SJSA1 (cell line): ENCODE results near the gene BCAS4. TPM values are rescaled to one million over a fixed set of nuclear protein-coding genes. Genes with fewer than 3 reads are reported as not detected.

Experiments used
- DNase-seq, 2 experiments: peaks; one replicate each; pipeline ENCODE4 v3.0.0-alpha.2; 2015 to 2020; ENCODE audit warnings: low spot score in 2 of 2, low read depth in 1 of 2
- H3K27ac ChIP-seq: fragments of 250-450 bp; sonication (Bioruptor Pico); 2 replicates; pipeline ENCODE4 v1.5.1; 2020; ENCODE audit warnings: mild to moderate bottlenecking, moderate library complexity
- H3K27me3 ChIP-seq: fragments of 250-450 bp; sonication (Bioruptor Pico); replicated peaks from 2 replicates; pipeline ENCODE4 v1.5.1; 2020; ENCODE audit warnings: mild to moderate bottlenecking, moderate library complexity
- H3K36me3 ChIP-seq: fragments of 250-450 bp; sonication (Bioruptor Pico); 2 replicates; pipeline ENCODE4 v1.5.1; 2020; ENCODE audit warnings: mild to moderate bottlenecking
- H3K4me1 ChIP-seq: fragments of 250-450 bp; sonication (Bioruptor Pico); replicated peaks from 2 replicates; pipeline ENCODE4 v1.6.1; 2021; ENCODE audit warnings: mild to moderate bottlenecking
- H3K4me3 ChIP-seq: fragments of 250-450 bp; sonication (Bioruptor Pico); 2 replicates; pipeline ENCODE4 v1.5.1; 2020; ENCODE audit warnings: mild to moderate bottlenecking
- H3K9me3 ChIP-seq: fragments of 250-450 bp; sonication (Bioruptor Pico); replicated peaks from 2 replicates; pipeline ENCODE4 v1.5.1; 2020; ENCODE audit warnings: mild to moderate bottlenecking
- total RNA-seq: library from RNA; depleted of rRNA; stranded (reverse); fragments of >200 nt; shearing (Covaris generic); gene quantifications from 2 replicates; pipeline ENCODE4 v1.2.3, GENCODE V29; 2014; rRNA removed

BCAS4 gene, protein sequence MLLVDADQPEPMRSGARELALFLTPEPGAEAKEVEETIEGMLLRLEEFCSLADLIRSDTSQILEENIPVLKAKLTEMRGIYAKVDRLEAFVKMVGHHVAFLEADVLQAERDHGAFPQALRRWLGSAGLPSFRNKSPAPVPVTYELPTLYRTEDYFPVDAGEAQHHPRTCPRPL
- 4.6 and 17.9 TPM in 2 replicates for total RNA-seq

DNA sequence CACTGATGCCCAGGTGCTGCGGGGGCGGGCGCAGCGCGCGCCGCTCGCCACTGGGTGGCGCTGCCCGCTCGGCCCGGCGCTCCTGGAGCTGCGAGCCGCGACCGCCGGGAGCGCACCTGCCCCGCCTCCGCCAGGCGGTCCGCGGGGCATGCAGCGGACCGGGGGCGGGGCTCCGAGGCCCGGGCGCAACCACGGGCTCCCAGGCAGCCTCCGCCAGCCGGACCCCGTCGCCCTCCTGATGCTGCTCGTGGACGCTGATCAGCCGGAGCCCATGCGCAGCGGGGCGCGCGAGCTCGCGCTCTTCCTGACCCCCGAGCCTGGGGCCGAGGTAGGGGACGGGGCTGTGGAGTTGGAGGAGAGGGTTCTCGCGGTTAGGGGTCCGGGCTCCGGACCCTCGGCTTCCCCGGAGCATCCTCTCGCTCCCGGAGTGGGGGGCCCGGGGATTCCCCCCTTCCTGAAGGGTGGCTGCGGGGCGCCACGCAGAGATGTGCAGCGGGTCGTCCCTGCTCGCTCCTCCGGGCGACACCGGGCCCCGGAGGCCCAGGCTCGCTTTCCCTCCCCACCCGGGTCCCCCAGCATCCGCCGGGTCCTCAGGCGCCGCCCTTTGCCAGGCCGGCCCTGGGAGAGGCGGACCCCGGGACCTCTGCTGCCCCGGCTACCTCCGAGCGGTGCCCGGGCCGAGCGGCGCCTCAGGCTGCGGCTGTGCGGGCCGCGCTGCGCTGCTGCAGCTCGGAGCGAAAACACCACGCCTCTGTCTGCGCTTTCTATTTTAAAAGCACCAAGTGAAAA, at the start of gene BCAS4:
BCAS4 (plus strand) TSS at position 216 of the 789 bp plus-strand sequence; CDS start at position 239, 23 bp downstream.
- peak; percentile 61 for DNase-seq
- Histone ChIP-seq H3K36me3 (no peaks in the 10 kb centered on the region; the same call in 1 of the 2 replicates), H3K4me3 (peak within 1 kb of the TSS; percentile 61), H3K27ac (no peak within 1 kb of the TSS), H3K9me3 (no peaks in the 10 kb centered on the region), H3K27me3 (no peaks in the 10 kb centered on the region), H3K4me1 (peaks cover 16% of the 10 kb centered on the region)

DNA sequence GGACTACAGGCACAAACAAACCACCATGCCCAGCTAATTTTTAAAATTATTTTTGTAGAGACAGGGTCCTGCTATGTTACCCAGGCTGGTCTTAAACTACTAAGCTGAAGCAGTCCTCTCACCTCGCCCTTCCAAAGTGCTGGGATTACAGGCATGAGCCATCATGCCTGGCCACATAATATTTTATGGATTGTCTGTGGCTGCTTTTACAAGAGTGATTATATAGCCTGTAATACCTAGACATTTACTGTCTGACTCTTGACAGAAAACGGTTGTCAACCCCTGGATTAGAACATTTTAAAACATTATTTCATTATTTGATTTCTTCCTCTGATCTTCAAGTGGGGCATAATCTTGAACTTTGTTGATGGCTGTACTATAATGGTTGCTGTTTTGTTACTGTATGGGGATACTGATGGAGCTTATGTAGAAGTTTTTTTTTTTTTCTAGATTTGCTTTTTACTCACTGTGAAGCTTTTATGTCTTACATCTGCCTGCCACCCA, 49.2 kb upstream of the BCAS4 start:
- no peaks in the 10 kb centered on the region for H3K9me3 ChIP-seq
- DNase-seq = no peak
- no peak overlapping the region for H3K27ac ChIP-seq
- peaks cover 53% of the 10 kb centered on the region for H3K4me1 ChIP-seq
- H3K36me3 ChIP-seq = no peaks in the 10 kb centered on the region
- no peaks in the 10 kb centered on the region for H3K27me3 ChIP-seq
- H3K4me3 ChIP-seq = no peak overlapping the region

DNA sequence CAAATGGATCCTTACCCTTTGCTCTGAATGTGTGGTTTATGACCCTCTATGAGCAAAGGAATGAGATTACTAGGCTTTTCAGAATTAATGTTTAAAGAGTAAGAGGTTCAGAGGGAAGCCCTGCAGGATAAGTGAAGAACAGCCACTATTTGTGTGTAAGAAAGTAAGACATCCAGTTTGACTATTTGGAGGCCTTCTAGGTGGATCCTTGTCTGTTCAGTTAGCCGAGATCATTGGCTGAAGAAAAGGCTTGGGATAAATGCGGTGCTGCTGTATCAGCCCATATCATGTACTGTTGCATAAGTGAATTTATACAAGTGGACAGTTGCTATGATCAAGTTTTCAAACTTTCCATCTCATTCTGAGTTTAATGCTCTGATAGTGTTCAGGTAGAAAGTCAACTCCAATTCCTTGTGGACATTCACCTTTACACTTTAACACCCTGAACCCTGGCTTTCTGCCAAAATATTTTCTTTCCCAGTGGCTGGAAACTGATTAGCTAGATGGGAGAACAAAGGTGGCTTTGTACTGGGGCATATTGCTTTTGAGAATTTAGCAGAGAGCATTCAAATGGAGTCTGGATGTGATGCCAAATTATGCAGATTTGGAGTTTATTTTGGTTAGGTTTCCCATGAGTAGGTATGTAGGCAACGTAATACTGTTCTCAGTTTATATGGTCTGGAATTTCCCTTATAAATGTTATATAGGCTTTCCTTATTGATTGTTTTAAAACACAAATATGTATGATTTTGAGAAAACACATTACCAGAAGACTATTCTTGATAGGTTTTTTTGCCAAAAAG, 48.5 kb upstream of the BCAS4 start:
- no peak overlapping the region for H3K4me3 ChIP-seq
- H3K9me3 ChIP-seq = no peaks in the 10 kb centered on the region
- H3K36me3 ChIP-seq = no peaks in the 10 kb centered on the region
- H3K27me3 ChIP-seq = no peaks in the 10 kb centered on the region
- no peak overlapping the region for H3K27ac ChIP-seq
- no peak for DNase-seq
- H3K4me1 ChIP-seq = peaks cover 49% of the 10 kb centered on the region

DNA sequence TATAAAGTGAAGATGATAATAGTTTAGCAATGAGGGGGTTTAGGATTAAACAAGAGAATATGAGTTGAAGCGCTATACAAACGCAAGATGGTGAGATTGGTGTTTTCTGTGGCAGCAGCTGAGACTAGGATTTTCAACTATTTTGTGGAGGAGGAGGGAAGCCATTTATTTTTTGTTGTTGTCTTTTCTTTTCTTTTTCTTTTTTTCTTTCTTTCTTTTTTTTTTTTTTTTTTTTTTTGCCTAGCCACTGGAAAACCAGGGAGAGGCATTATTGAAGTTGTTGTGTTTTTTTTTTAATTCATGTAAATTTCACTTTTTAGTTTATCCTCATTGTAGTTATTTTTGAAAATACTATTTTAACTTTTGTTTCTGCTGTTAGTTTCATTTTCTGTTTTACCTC, 47.6 kb upstream of the BCAS4 start:
- Histone ChIP-seq H3K9me3 (no peaks in the 10 kb centered on the region), H3K27ac (no peak overlapping the region), H3K27me3 (no peaks in the 10 kb centered on the region), H3K4me3 (peak overlapping the region; percentile 17; the same call in 1 of the 2 replicates), H3K36me3 (no peaks in the 10 kb centered on the region), H3K4me1 (peaks cover 39% of the 10 kb centered on the region)
- no peak for DNase-seq

DNA sequence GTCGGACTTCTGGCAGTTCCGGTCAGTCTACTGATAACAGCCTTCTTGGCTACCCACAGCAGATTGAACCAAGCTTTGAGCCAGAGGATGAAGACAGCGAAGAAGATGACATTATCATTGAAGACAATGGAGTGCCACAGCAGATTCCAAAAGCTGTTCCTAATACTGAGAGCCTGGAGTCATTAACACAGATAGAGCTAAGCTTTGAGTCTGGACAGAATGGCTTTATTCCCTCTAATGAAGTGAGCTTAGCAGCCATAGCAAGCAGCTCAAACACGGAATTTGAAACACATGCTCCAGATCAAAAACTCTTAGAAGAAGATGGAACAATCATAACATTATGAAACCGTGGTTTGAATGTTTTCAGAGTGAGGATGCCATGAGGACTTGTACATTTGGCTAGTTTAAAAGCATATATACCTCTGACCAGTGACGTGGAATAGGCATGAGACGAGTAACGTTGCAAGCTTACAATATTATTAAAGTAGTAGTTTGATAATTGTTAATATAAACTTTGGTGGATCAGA, 44.7 kb upstream of the BCAS4 start:
- H3K27ac ChIP-seq = no peak overlapping the region
- H3K9me3 ChIP-seq = no peaks in the 10 kb centered on the region
- no peak for DNase-seq
- H3K4me1 ChIP-seq = peaks cover 13% of the 10 kb centered on the region
- H3K27me3 ChIP-seq = no peaks in the 10 kb centered on the region
- no peaks in the 10 kb centered on the region for H3K36me3 ChIP-seq
- no peak overlapping the region for H3K4me3 ChIP-seq

DNA sequence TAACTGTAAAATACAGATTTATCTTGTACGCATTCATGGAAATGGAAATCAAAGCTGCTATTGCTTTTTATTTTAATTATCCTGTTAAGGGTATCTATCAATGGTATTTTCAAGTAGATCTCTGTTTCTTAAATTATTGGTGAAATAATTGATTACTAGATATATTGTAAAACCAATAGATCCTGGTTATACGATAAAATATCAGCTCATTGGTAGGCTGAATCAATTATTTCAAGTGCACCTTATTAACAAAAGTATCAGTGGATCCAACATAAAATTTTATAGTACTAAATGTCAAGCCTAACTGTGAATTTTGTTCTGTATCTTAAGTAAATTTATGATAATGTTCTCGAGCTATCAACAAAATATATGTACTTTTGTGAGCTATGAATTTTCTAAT, 41.7 kb upstream of the BCAS4 start:
- Histone ChIP-seq H3K36me3 (no peaks in the 10 kb centered on the region), H3K4me3 (no peak overlapping the region)
- no peak for DNase-seq

DNA sequence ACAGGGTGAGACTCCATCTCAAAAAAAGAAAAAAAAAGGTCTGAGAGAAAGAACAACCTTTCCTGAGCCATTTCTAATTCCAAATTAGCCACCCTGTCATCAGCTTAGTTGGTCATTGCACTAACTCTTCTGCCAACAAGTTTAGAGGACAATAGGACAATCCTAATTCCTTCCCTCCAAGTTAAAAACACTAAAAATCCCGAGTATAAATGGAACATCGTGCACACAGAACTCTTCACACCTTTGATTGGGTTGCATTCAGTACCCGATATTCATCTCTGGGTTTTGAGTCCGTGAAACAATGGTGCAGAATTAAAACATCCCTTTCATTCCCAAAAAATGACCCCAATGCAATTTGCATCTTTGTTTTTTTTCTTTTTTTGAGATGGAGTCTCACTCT, 40.4 kb upstream of the BCAS4 start:
- no peaks in the 10 kb centered on the region for H3K27me3 ChIP-seq
- H3K36me3 ChIP-seq = no peaks in the 10 kb centered on the region
- no peaks in the 10 kb centered on the region for H3K9me3 ChIP-seq
- peaks cover 7% of the 10 kb centered on the region for H3K4me1 ChIP-seq
- H3K4me3 ChIP-seq = no peak overlapping the region
- H3K27ac ChIP-seq = no peak overlapping the region
- DNase-seq = no peak

More for the DNA sequence above, 41.7 kb upstream of the BCAS4 start:
- peaks cover 6% of the 10 kb centered on the region for H3K4me1 ChIP-seq
- no peaks in the 10 kb centered on the region for H3K27me3 ChIP-seq
- H3K9me3 ChIP-seq = no peaks in the 10 kb centered on the region
- H3K27ac ChIP-seq = no peak overlapping the region

DNA sequence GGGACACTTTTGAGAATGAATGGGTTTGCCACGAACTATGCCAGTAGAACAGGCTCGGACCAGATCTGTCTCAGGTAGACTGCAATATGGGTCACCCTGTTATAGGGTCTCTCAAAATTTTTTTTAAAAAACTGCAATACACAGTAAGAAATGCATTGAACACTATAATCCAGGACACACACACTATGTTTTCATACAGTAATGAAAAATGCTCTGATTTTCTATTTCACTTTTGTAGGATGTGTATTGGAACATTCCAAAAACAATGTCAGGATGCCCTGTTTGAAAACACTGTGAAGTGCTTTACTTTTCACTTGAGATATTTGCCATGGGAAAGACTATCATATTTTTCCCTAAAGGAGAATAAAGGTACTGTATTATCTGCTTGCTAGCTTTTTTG, 38.4 kb upstream of the BCAS4 start:
- Histone ChIP-seq H3K4me1 (peaks cover 11% of the 10 kb centered on the region), H3K27ac (no peak overlapping the region), H3K27me3 (no peaks in the 10 kb centered on the region), H3K9me3 (no peaks in the 10 kb centered on the region; the same call in 1 of the 2 replicates), H3K4me3 (no peak overlapping the region), H3K36me3 (no peaks in the 10 kb centered on the region)
- DNase-seq = no peak

DNA sequence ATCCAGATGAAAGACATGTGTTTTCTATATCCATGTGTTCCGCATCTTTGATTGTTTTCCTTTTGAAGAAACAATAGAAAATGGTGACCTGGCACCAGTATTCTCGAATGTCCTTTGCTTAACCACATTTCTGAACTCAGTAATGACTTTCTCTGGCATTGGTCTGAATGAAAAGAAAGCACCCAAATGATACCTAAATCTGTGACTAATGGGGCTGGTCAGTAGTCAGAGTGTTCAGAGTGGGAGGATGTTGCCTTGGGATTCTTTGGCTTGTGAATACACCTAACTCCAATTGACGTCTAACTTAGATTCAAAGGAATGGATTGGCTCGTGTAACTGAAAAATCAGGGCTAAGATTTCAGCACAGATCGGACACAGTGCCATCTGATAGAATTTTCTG, 36.4 kb upstream of the BCAS4 start:
- no peak overlapping the region for H3K4me3 ChIP-seq
- DNase-seq = peak in 1 of 2 experiments; percentile 37
- no peaks in the 10 kb centered on the region for H3K27me3 ChIP-seq

DNA sequence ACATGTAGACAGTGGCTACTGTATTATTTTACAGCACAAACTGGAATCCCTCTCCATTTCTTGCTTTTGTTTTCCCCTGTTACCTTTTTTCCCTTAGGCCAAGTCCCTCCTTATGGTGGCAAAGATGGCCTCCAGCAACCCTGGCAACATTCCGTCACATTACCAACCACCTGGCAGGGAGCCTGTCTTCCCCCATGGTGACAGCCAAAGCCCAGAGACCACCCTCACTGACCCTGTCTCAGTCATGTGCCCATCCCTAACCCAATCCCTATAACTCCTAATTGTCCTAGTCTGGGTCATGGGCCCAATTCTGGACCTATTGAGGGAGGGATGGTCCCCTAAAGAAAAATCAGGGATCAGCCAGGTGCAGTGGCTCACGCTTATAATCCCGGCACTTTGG, 35.9 kb upstream of the BCAS4 start:
- H3K4me3 ChIP-seq = no peak overlapping the region
- no peak overlapping the region for H3K27ac ChIP-seq
- no peaks in the 10 kb centered on the region for H3K36me3 ChIP-seq
- H3K27me3 ChIP-seq = no peaks in the 10 kb centered on the region
- no peaks in the 10 kb centered on the region; the same call in 1 of the 2 replicates for H3K9me3 ChIP-seq
- peaks cover 26% of the 10 kb centered on the region for H3K4me1 ChIP-seq
- DNase-seq = no peak

More for the DNA sequence above, 36.4 kb upstream of the BCAS4 start:
- H3K9me3 ChIP-seq = no peaks in the 10 kb centered on the region; the same call in 1 of the 2 replicates
- H3K27ac ChIP-seq = no peak overlapping the region
- no peaks in the 10 kb centered on the region for H3K36me3 ChIP-seq
- H3K4me1 ChIP-seq = peaks cover 26% of the 10 kb centered on the region

DNA sequence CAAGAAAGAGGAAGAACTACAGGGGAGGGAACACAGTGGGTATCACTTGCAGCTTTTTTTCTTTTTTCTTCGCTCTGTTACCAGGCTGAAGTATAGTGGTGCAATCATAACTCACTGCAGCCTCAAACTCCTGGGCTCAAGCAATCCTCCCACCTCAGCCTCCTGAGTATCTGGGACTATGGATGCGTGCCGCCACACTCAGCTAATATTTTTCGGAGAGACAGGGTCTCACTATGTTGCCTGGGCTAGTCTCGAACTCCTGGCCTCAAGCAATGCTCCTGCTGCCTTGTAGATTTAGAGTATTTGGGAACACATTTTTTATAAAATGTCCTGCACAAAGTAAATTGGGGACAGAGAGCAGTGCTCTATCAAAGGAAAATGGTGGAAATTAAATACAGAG, 35.2 kb upstream of the BCAS4 start:
- Histone ChIP-seq H3K36me3 (no peaks in the 10 kb centered on the region), H3K4me3 (no peak overlapping the region), H3K4me1 (peaks cover 26% of the 10 kb centered on the region), H3K27me3 (no peaks in the 10 kb centered on the region), H3K9me3 (no peaks in the 10 kb centered on the region; the same call in 1 of the 2 replicates), H3K27ac (no peak overlapping the region)
- no peak for DNase-seq

DNA sequence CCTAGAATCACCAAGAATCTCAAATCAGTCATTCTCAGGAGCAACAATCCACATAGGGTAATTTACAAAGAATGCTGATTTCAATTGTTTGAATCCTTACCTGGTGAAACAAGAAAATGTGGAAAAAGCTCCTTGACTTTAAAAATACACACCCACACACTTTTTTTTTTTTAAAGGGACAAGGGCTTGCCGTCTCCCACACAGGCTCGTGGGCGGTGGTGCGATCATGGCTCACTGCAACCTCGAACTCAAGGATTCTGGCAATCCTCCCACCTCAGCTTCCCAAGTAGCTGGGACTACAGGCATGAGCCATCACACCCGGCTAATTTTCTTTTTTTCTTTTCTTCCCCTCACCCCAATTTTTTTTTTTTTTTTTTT, 32.8 kb upstream of the BCAS4 start:
- H3K9me3 ChIP-seq = no peaks in the 10 kb centered on the region; the same call in 1 of the 2 replicates
- H3K36me3 ChIP-seq = no peaks in the 10 kb centered on the region
- peak in 1 of 2 experiments; percentile 31 for DNase-seq
- peak overlapping the region; percentile 19 for H3K27ac ChIP-seq
- no peak overlapping the region for H3K4me3 ChIP-seq
- peaks cover 26% of the 10 kb centered on the region for H3K4me1 ChIP-seq
- no peaks in the 10 kb centered on the region for H3K27me3 ChIP-seq

DNA sequence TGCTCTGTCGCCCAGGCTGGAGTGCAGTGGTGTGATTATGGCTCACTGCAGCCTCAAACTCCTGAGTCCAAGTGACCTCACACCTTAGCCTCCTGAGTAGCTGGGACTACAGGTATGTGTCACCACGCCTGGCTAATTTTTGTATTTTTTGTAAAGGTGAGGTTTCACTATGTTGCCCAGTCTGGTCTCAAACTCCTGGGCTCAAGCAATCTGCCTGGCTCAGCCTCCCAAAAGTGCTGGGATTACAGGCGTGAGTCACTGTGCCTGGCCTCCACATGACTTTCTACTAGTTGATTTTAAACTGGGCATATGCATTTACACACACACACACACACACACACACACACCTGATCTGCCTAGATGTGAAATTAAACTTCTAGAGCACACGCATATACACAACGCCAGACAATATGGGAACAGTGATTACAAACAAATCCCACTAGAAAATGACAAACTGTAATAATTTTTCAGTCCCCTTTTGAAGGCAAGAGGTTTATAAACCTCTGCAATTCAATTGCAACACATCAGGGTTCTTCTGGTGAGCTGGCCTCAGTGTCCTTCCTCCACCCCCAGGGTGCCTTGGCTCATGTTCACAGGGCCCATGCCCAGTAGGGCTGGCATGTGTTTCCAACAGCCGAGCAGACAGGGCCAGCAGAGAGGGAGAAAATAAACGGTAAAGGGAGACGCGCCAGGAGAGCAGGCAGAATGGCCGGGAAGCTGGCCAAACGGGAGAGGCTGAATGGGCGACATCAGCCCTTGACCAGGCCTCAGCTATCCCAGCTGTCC, 32.2 kb upstream of the BCAS4 start:
- no peaks in the 10 kb centered on the region for H3K36me3 ChIP-seq
- H3K4me1 ChIP-seq = peaks cover 26% of the 10 kb centered on the region
- no peak overlapping the region for H3K4me3 ChIP-seq
- no peaks in the 10 kb centered on the region for H3K27me3 ChIP-seq
- no peaks in the 10 kb centered on the region; the same call in 1 of the 2 replicates for H3K9me3 ChIP-seq
- peak; percentile 26 to 45 for DNase-seq
- no peak overlapping the region for H3K27ac ChIP-seq
